Skeletal muscle cell (primary cell): ENCODE data around the gene DRAXIN.
A peak's percentile ranks its signal among the peaks of the same experiment; 100 is the strongest.

ENCODE experiments used
- DNase-seq: peaks from one replicate; pipeline ENCODE4 v3.0.0-alpha.2; 2010; ENCODE audit warnings: low read depth
- H3K4me3 ChIP-seq: 2 replicates; pipeline ENCODE4 v1.5.1; 2011; ENCODE audit warnings: low read depth, mild to moderate bottlenecking, control low read depth, low read length, moderate library complexity

The DRAXIN gene

GRCh38 chr1:11654939-11655808, 36.3 kb upstream of the DRAXIN start:
- DNase-seq = no peak
- peak overlapping the region; percentile 68 for H3K4me3 ChIP-seq

- no peak for DNase-seq
- no peak overlapping the region for H3K4me3 ChIP-seq
Observed at GRCh38 chr1:11657654-11658053, 33.9 kb upstream of the DRAXIN start.

GRCh38 chr1:11658542-11658941, 33.0 kb upstream of the DRAXIN start:
- DNase-seq = no peak
- H3K4me3 ChIP-seq = no peak overlapping the region

GRCh38 chr1:11659748-11660147, 31.8 kb upstream of the DRAXIN start:
- DNase-seq = no peak
- no peak overlapping the region for H3K4me3 ChIP-seq

- DNase-seq = no peak
- no peak overlapping the region for H3K4me3 ChIP-seq
Observed at GRCh38 chr1:11661103-11661502, 30.4 kb upstream of the DRAXIN start.

- DNase-seq = no peak
Observed at GRCh38 chr1:11664336-11665065, 27.0 kb upstream of the DRAXIN start.

GRCh38 chr1:11668516-11668915, 23.0 kb upstream of the DRAXIN start:
- DNase-seq = no peak
- no peak overlapping the region for H3K4me3 ChIP-seq

More at GRCh38 chr1:11664336-11665065, 27.0 kb upstream of the DRAXIN start:
- H3K4me3 ChIP-seq = peak overlapping the region; percentile 54

GRCh38 chr1:11670747-11671146, 20.8 kb upstream of the DRAXIN start:
- no peak for DNase-seq
- no peak overlapping the region for H3K4me3 ChIP-seq

GRCh38 chr1:11671205-11671543, 20.3 kb upstream of the DRAXIN start:
- no peak overlapping the region for H3K4me3 ChIP-seq
- DNase-seq = no peak

- no peak overlapping the region for H3K4me3 ChIP-seq
- DNase-seq = no peak
Observed at GRCh38 chr1:11671544-11672286, 19.8 kb upstream of the DRAXIN start.

GRCh38 chr1:11673089-11673769, 18.3 kb upstream of the DRAXIN start:
- no peak for DNase-seq
- H3K4me3 ChIP-seq = no peak overlapping the region

GRCh38 chr1:11674488-11674887, 17.0 kb upstream of the DRAXIN start:
- no peak for DNase-seq
- no peak overlapping the region for H3K4me3 ChIP-seq

- H3K4me3 ChIP-seq = no peak overlapping the region
- no peak for DNase-seq
Observed at GRCh38 chr1:11675325-11675724, 16.2 kb upstream of the DRAXIN start.

- H3K4me3 ChIP-seq = no peak overlapping the region
- DNase-seq = no peak
Observed at GRCh38 chr1:11676386-11677103, 15.0 kb upstream of the DRAXIN start.

- no peak for DNase-seq
- H3K4me3 ChIP-seq = no peak overlapping the region
Observed at GRCh38 chr1:11678442-11678841, 13.1 kb upstream of the DRAXIN start.

GRCh38 chr1:11680270-11681070, 11.0 kb upstream of the DRAXIN start:
- no peak for DNase-seq

GRCh38 chr1:11681071-11681771, 10.3 kb upstream of the DRAXIN start, which contains the start of gene MAD2L2:
MAD2L2 (minus strand) TSS chr1:11681148; CDS start chr1:11680601, 547 bp downstream.
- peak within 1 kb of the TSS; percentile 67 for H3K4me3 ChIP-seq
- DNase-seq = peak; percentile 30

More at GRCh38 chr1:11680270-11681070, 11.0 kb upstream of the DRAXIN start:
- peak overlapping the region; percentile 67 for H3K4me3 ChIP-seq
